Mammary epithelial cell (primary cell): ENCODE data around the gene CCND3.

Source experiments
- EZH2 ChIP-seq: IDR thresholded peaks from 2 replicates; pipeline ENCODE4 v1.6.1; 2012; ENCODE audit warnings: low read length, inconsistent platforms, borderline replicate concordance
- TF ChIP-seq, protein P1 (sequence below), 2 donors: IDR thresholded peaks in 1 of 2; conservative IDR thresholded peaks in 1 of 2; 2 replicates each; pipeline ENCODE4 v1.5.1; 2011 to 2012; ENCODE audit warnings: inconsistent platforms in 2 of 2, low read length in 2 of 2, mild to moderate bottlenecking in 2 of 2, control low read depth in 1 of 2, low read depth in 1 of 2; ENCODE audit not compliant: insufficient read depth in 1 of 2; ENCODE audit errors: extremely low read depth in 1 of 2

GRCh38 chr6:41909727-41910126 lies 31.9 kb downstream of the CCND3 start:
- TF ChIP-seq, protein P1, sequence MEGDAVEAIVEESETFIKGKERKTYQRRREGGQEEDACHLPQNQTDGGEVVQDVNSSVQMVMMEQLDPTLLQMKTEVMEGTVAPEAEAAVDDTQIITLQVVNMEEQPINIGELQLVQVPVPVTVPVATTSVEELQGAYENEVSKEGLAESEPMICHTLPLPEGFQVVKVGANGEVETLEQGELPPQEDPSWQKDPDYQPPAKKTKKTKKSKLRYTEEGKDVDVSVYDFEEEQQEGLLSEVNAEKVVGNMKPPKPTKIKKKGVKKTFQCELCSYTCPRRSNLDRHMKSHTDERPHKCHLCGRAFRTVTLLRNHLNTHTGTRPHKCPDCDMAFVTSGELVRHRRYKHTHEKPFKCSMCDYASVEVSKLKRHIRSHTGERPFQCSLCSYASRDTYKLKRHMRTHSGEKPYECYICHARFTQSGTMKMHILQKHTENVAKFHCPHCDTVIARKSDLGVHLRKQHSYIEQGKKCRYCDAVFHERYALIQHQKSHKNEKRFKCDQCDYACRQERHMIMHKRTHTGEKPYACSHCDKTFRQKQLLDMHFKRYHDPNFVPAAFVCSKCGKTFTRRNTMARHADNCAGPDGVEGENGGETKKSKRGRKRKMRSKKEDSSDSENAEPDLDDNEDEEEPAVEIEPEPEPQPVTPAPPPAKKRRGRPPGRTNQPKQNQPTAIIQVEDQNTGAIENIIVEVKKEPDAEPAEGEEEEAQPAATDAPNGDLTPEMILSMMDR (conservative IDR thresholded peaks at IDR 0.05 in 1 of 2, IDR thresholded peaks at IDR 0.05 in 1 of 2; ENCODE audit: extremely low read depth in 1 of 2, insufficient read depth in 1 of 2, low read depth in 1 of 2, low read length in 2 of 2) = no peak
- no peak for TF ChIP-seq EZH2
